Regular cardiac myocyte (primary cell): ENCODE results near the gene SLC14A1. TPM values are rescaled to one million over a fixed set of nuclear protein-coding genes. Genes with fewer than 3 reads are reported as not detected.

ENCODE experiments used
- total RNA-seq: library from RNA; depleted of rRNA; stranded (reverse); fragments of >200 nt; gene quantifications from 2 replicates; pipeline ENCODE4 v1.2.3, GENCODE V29; 2014

SLC14A1 gene
- total RNA-seq = 29.5 and 32.1 TPM in 2 replicates

GRCh38 chr18:45723567-45724355 is at the start of gene SLC14A1:
SLC14A1 (plus strand) TSS chr18:45724181; CDS start chr18:45730321, 6,140 bp downstream.

Other genes with a start within 250 kb of the SLC14A1 start
- under 0.01 TPM in 1 of 2 replicates, not detected in the other for gene SLC14A2, start 108.7 kb upstream of the SLC14A1 start, total RNA-seq
- gene SIGLEC15, start 101.5 kb downstream of the SLC14A1 start, total RNA-seq = 1.7 and 6.3 TPM in 2 replicates
- 58.5 and 67.4 TPM in 2 replicates for gene EPG5, start 243.1 kb downstream of the SLC14A1 start, total RNA-seq